Left lung (tissue), 10 donors: Measurements from ENCODE around the gene CCDC187. TPM values are rescaled to one million over a fixed set of nuclear protein-coding genes. Genes with fewer than 3 reads are reported as not detected.

ENCODE experiments used
- ATAC-seq: fragments of 200-7000 bp; cut with Tn5 transposase; one replicate; pipeline ENCODE4 v1.9.1; 2020; ENCODE audit warnings: moderate library complexity
- DNase-seq, 4 donors: peaks; one replicate each; pipeline ENCODE4 v3.0.0-alpha.2; 2013 to 2020
- H3K27ac ChIP-seq, 2 donors: fragments of 200-600 bp; sonication (generic) in 1 of 2; one replicate each; pipeline versions ENCODE4 v1.5.0 to v1.8.0; 2020 to 2021
- H3K27me3 ChIP-seq, 2 donors: fragments of 200-600 bp; sonication (generic) in 1 of 2; one replicate each; pipeline versions ENCODE4 v1.5.0 to v1.8.0; 2020 to 2021
- H3K36me3 ChIP-seq, 2 donors: fragments of 200-600 bp; sonication (generic) in 1 of 2; one replicate each; pipeline versions ENCODE4 v1.5.0 to v1.8.0; 2020 to 2021
- H3K4me1 ChIP-seq, 2 donors: fragments of 200-600 bp; one replicate each; pipeline ENCODE4 v1.8.0; 2021
- H3K4me3 ChIP-seq, 2 donors: fragments of 200-600 bp; sonication (generic) in 1 of 2; one replicate each; pipeline versions ENCODE4 v1.5.0 to v1.8.0; 2020 to 2021; ENCODE audit warnings: mild to moderate bottlenecking in 1 of 2
- H3K9me3 ChIP-seq, 2 donors: fragments of 200-600 bp; sonication (generic) in 1 of 2; one replicate each; pipeline versions ENCODE4 v1.5.0 to v1.8.0; 2020 to 2021
- intact Hi-C, 2 donors: fragments of 100-400 bp; cut with DNase I; formaldehyde crosslinking; loops; one replicate each; pipeline versions ENCODE4 v1.11.2 to v1.14.2; 2022
- polyA plus RNA-seq, 6 donors: library from polyadenylated mRNA; unstranded; fragments of 120-200 nt; gene quantifications; one replicate each; pipeline ENCODE4 v1.2.1, GENCODE V29; 2013; ENCODE audit not compliant: insufficient read length in 6 of 6
- total RNA-seq, 2 donors: library from RNA; stranded (reverse); fragmentation: NEBNext Ultra II Directional; extraction: Animal tissue kit (Norgen Biotek cat#: 25700); gene quantifications; one replicate each; pipeline ENCODE4 v1.2.1, GENCODE V29; 2021
- TF ChIP-seq, protein P1 (sequence below), 2 donors: fragments of 200-600 bp; sonication (generic) in 1 of 2; IDR thresholded peaks; one replicate each; pipeline versions ENCODE4 v1.5.0 to v1.8.0; 2021; ENCODE audit warnings: antibody characterized with exemption in 2 of 2
- donor health status: DM: no; HTN: yes; CAD: no.
- donor health status: DM: no; HTN: no; CAD: no.

CCDC187 gene
- total and polyA plus RNA-seq, 8 donors, result 0.47 to 3.0 (median 1.9) TPM

DNA sequence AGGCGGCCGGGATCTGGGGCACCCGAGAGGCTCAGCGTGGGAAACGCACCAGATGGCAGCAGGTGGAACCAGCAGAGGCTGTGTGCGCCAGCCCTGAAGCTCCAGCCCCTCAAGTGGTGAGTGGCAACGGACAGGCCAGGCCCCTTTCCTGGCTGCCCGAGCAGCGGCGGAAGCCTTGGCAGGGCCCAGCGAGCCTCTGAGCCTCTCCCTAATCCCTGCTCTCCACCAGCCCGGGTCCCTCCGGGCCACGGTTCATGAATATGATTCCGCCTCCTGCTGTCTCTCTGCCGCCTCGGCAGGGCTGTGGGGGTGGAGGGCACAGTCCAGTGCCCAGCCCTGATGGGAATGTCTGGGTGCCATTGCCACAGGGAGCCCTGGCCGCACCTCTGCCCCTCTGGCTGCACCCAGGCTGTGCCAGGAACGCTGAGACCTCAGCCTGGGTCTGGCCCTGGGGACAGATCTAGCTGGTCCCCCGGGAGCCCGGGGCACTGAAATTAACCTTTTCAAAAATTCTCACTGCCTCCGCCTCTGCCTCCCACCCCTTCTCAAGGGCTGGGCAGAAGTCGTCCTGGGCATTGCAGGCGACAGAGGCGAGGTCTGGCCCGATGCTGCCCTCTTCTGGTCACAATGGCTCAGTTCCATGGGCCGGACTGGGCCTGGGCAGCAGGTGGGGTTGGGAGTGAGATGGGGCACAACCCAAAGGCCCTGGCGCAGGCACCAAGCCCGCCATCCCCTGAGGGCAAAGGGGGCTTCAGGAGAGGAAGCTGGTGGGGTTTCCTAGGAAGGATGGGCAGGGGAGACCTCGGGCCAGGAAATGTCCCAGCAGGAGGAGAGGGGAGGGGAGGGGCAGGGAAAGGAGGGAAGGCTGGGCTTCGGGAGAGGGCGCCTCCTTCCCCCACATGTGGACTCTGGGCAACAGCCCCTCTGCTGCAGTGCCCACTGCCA lies 20.3 kb downstream of the CCDC187 start:
- DNase-seq (peak; percentile 40 to 93 (median 78)), ATAC-seq (peak; percentile 98)
- H3K27ac ChIP-seq, result no peak overlapping the region
- peak overlapping the region in 1 of 2 donors; percentile 18 for H3K4me3 ChIP-seq
- TF ChIP-seq, protein P1, sequence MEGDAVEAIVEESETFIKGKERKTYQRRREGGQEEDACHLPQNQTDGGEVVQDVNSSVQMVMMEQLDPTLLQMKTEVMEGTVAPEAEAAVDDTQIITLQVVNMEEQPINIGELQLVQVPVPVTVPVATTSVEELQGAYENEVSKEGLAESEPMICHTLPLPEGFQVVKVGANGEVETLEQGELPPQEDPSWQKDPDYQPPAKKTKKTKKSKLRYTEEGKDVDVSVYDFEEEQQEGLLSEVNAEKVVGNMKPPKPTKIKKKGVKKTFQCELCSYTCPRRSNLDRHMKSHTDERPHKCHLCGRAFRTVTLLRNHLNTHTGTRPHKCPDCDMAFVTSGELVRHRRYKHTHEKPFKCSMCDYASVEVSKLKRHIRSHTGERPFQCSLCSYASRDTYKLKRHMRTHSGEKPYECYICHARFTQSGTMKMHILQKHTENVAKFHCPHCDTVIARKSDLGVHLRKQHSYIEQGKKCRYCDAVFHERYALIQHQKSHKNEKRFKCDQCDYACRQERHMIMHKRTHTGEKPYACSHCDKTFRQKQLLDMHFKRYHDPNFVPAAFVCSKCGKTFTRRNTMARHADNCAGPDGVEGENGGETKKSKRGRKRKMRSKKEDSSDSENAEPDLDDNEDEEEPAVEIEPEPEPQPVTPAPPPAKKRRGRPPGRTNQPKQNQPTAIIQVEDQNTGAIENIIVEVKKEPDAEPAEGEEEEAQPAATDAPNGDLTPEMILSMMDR (IDR thresholded peaks at IDR 0.05), result peak; percentile 78 to 91
- H3K9me3 ChIP-seq, result no peaks in the 10 kb centered on the region
- intact Hi-C loops, result no loop called here
- peaks cover 0 to 69% of the 10 kb centered on the region in 2 donors for H3K27me3 ChIP-seq
- H3K36me3 ChIP-seq, result no peaks in the 10 kb centered on the region
- peaks cover 3 to 7% of the 10 kb centered on the region in 2 donors for H3K4me1 ChIP-seq

DNA sequence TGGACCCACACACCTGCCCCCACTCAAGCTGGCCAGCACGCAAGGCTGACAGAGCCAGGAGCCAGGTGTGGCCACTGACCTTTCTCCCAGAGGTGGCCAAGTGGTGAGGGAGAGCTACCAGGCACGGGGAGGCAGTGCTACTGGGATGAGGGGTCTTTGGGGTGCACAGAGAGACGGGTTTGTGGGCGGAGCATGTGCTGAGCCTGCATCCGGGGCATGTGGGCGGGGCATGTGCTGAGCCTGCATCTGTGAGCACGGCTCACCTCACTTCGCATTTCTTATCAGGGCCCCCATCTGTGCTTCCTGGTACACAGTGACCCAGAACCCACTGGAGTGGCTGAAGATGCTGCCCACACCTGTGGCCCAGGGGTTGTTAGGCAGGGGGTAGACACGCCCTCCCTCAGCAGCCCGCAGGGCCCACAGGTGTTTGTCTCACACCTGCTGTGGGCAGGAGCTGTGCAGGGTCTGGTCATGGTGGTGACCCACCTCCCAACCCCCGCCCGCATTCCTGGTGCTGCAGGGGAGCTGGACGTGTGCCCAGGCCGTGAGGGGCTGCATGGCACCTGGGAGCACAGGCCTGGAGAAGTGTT lies 21.5 kb downstream of the CCDC187 start:
- H3K9me3 ChIP-seq, result no peaks in the 10 kb centered on the region
- TF ChIP-seq, protein P1 (IDR thresholded peaks at IDR 0.05), result no peak
- intact Hi-C loops, result no loop called here
- H3K27me3 ChIP-seq, result peaks cover 0 to 67% of the 10 kb centered on the region in 2 donors
- DNase-seq (peak in 1 of 4 donors; percentile 63), ATAC-seq (no peak)
- H3K36me3 ChIP-seq, result no peaks in the 10 kb centered on the region
- H3K4me3 ChIP-seq, result no peak overlapping the region
- H3K4me1 ChIP-seq, result peaks cover 3 to 7% of the 10 kb centered on the region in 2 donors
- no peak overlapping the region for H3K27ac ChIP-seq

DNA sequence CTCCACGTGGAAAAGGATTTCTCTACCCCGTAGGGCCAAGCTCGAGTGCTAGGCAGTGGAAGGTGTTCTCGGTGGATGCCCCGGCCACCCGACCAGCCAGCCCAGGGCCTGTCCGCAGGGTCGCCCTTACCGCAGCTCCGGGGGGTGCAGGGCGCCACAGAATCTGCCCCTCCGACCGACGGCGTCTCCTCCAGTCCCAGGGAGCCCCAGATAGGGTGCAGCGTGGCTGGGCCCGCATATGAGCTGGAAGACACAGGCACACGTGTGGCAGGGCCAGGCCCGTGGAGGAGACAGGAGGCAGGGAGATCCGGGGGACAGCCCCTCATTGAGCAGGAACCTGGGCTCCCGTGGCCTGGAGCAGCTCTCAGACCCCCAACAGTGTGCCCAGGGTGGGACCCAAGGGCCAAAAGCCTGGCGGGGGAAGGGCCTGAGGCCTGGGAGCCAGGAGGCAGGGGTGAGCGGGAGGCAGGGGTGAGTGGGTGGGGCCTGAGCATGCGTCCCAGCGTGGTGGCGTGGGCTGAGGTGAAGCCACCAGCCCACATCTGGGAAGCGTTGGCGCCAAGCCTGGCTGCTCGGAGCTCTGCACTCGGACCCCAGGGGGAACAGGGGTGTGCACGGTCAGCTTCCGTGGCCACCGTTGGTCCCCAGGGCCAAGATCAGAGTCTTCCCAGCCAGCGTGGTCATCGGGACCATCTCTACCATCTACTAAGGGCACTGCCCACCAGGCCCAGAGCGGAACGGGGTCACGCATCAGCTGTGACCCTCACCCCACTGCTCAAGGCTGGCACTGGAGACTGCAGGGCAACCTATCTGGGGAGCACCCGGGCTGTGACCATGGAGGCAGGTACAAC lies 22.2 kb downstream of the CCDC187 start:
- TF ChIP-seq, protein P1 (IDR thresholded peaks at IDR 0.05), result no peak
- no peak overlapping the region for H3K4me3 ChIP-seq
- H3K36me3 ChIP-seq, result no peaks in the 10 kb centered on the region
- no peaks in the 10 kb centered on the region for H3K9me3 ChIP-seq
- peaks cover 0 to 66% of the 10 kb centered on the region in 2 donors for H3K27me3 ChIP-seq
- H3K4me1 ChIP-seq, result peaks cover 3 to 7% of the 10 kb centered on the region in 2 donors
- DNase-seq (peak in 1 of 4 donors; percentile 66), ATAC-seq (no peak)
- no peak overlapping the region for H3K27ac ChIP-seq
- intact Hi-C loops, result no loop called here

DNA sequence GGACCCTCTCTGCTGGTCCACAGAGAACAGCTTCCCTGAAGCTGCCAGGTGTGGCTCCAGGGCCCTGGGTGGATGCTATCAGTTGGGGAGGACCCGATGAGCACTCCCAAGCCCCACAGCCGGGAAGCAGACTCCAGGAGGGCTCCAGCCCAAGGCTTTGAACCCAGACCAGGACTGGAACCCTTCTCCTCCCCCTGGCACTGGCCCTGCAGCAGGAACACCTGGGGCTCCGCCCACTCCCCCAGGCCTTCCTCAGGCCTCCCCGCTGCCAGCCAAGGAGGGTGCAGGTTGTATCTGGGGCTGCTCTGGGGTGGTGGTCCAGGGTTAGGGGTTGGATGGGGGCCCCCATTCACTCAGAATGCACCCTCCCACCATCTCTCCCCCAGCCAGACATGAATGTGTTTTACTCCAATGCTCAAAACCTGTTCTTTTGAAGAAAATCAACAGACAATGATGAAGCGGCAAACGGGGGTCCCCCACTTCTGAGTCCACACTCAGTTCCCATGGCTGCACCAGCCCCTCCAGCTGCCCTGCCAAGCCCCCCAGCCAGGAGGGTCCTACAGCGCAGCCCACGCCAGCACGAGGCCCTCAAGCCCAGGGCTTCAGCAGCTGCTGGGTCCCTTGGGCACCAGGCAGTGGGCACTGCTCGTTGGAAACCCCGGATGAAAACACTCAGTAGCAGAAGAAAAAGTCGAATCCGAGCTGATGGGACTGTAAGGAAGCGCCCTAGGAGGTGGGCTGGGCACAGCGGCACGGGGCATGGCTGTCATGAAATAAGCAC lies 23.2 kb downstream of the CCDC187 start:
- Histone ChIP-seq H3K4me3 (no peak overlapping the region), H3K4me1 (peaks cover 3 to 7% of the 10 kb centered on the region in 2 donors), H3K36me3 (no peaks in the 10 kb centered on the region), H3K9me3 (no peaks in the 10 kb centered on the region), H3K27me3 (peaks cover 0 to 66% of the 10 kb centered on the region in 2 donors), H3K27ac (no peak overlapping the region)
- DNase-seq (peak in 1 of 4 donors; percentile 65), ATAC-seq (no peak)
- intact Hi-C loops, result no loop called here
- TF ChIP-seq, protein P1 (IDR thresholded peaks at IDR 0.05), result no peak
